SK-N-SH treated with all-trans-retinoic acid at 6 μM for 48 hours (cell line): Measurements from ENCODE around the gene KIF20A.
"Not testable (repeated sequence)": the region's sequence is repeated elsewhere in the genome, so short reads cannot be mapped to it uniquely, and the experiment has no call there.

Experiments used
- ATAC-seq: fragments of 200-7000 bp; cut with Tn5 transposase; 3 replicates; pipeline ENCODE4 v1.9.1; 2020; ENCODE audit warnings: mild to moderate bottlenecking, moderate library complexity
- ARNTL ChIP-seq: fragments of 450-650 bp; formaldehyde crosslinking; IDR thresholded peaks from 2 replicates; pipeline ENCODE4 v1.5.0; 2020; ENCODE audit warnings: low read depth, mild to moderate bottlenecking, moderate library complexity, borderline replicate concordance
- BACH2 ChIP-seq: fragments of 250-450 bp; sonication (Bioruptor Pico); IDR thresholded peaks from 2 replicates; pipeline ENCODE4 v1.9.0; 2021; ENCODE audit warnings: mild to moderate bottlenecking, borderline replicate concordance
- CSDC2 ChIP-seq: fragments of 250-450 bp; sonication (Bioruptor Pico); IDR thresholded peaks from 2 replicates; pipeline ENCODE4 v1.5.0; 2020; ENCODE audit warnings: mild to moderate bottlenecking, moderate library complexity
- CSRNP3 ChIP-seq: fragments of 250-450 bp; sonication (Bioruptor Pico); IDR thresholded peaks from 2 replicates; pipeline ENCODE4 v1.5.1; 2021; ENCODE audit warnings: mild to moderate bottlenecking, moderate library complexity
- GLIS3 ChIP-seq: fragments of 250-450 bp; sonication (Bioruptor Pico); IDR thresholded peaks from 2 replicates; pipeline ENCODE4 v1.5.0; 2020; ENCODE audit warnings: mild to moderate bottlenecking, moderate library complexity
- ISL1 ChIP-seq: fragments of 250-450 bp; sonication (Bioruptor Pico); IDR thresholded peaks from 2 replicates; pipeline ENCODE4 v2.1.2; 2022; ENCODE audit warnings: mild to moderate bottlenecking, moderate library complexity
- OSR1 ChIP-seq: fragments of 250-450 bp; sonication (Bioruptor Pico); IDR thresholded peaks from 2 replicates; pipeline ENCODE4 v1.8.0; 2022; ENCODE audit warnings: moderate library complexity, mild to moderate bottlenecking, inconsistent platforms
- PATZ1 ChIP-seq: fragments of 250-450 bp; sonication (Bioruptor Pico); IDR thresholded peaks from 2 replicates; pipeline ENCODE4 v1.8.0; 2020; ENCODE audit warnings: mild to moderate bottlenecking, moderate library complexity, borderline replicate concordance
- RARB ChIP-seq: fragments of 250-450 bp; sonication (Bioruptor Pico); IDR thresholded peaks from 2 replicates; pipeline ENCODE4 v1.8.0; 2021; ENCODE audit warnings: mild to moderate bottlenecking, moderate library complexity
- TOX ChIP-seq: fragments of 250-450 bp; sonication (Bioruptor Pico); IDR thresholded peaks from 2 replicates; pipeline ENCODE4 v1.8.0; 2021; ENCODE audit warnings: mild to moderate bottlenecking, moderate library complexity, borderline replicate concordance
- ZC3H10 ChIP-seq: fragments of 250-450 bp; sonication (Bioruptor Pico); IDR thresholded peaks from 2 replicates; pipeline ENCODE4 v1.5.1; 2021; ENCODE audit warnings: mild to moderate bottlenecking, moderate library complexity
- ZFP3 ChIP-seq: fragments of 250-450 bp; sonication (Bioruptor Pico); IDR thresholded peaks from 2 replicates; pipeline ENCODE4 v1.5.0; 2020; ENCODE audit warnings: mild to moderate bottlenecking, moderate library complexity
- ZFP30 ChIP-seq: fragments of 450-650 bp; formaldehyde crosslinking; IDR thresholded peaks from 2 replicates; pipeline ENCODE4 v1.5.0; 2022; ENCODE audit warnings: mild to moderate bottlenecking, moderate library complexity
- ZNF70 ChIP-seq: fragments of 450-650 bp; formaldehyde crosslinking; IDR thresholded peaks from 2 replicates; pipeline ENCODE4 v1.5.0; 2020; ENCODE audit warnings: mild to moderate bottlenecking, moderate library complexity
- TF ChIP-seq, protein P1 (sequence below): fragments of 250-450 bp; sonication (Bioruptor Pico); IDR thresholded peaks from 2 replicates; pipeline ENCODE4 v1.5.1; 2020; ENCODE audit warnings: low read depth, mild to moderate bottlenecking, moderate library complexity
- TF ChIP-seq, protein P2 (sequence below): fragments of 250-450 bp; sonication (Bioruptor Pico); IDR thresholded peaks from 2 replicates; pipeline ENCODE4 v1.5.0; 2020; ENCODE audit warnings: mild to moderate bottlenecking, moderate library complexity

Gene KIF20A

DNA sequence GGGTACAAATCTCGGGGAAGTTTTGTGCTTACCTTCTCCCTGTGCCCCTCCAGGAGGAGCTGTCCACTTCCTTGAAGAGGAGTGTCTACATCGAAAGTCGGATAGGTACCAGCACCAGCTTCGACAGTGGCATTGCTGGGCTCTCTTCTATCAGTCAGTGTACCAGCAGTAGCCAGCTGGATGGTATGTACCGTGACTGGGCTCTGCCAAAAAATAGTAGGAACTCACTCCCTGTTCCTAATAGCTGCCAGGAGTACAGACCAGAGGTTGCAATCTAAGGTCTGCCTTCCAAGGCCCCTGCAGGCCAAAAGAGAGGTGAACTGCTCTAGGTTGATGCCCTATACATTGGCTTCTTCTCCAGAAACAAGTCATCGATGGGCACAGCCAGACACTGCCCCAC, 3.9 kb downstream of the KIF20A start (continued):
- TF ChIP-seq CSRNP3 = no peak
- TF ChIP-seq, protein P1, sequence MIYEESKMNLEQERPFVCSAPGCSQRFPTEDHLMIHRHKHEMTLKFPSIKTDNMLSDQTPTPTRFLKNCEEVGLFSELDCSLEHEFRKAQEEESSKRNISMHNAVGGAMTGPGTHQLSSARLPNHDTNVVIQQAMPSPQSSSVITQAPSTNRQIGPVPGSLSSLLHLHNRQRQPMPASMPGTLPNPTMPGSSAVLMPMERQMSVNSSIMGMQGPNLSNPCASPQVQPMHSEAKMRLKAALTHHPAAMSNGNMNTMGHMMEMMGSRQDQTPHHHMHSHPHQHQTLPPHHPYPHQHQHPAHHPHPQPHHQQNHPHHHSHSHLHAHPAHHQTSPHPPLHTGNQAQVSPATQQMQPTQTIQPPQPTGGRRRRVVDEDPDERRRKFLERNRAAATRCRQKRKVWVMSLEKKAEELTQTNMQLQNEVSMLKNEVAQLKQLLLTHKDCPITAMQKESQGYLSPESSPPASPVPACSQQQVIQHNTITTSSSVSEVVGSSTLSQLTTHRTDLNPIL (CRISPR knock-in tag) = no peak
- no peak for TF ChIP-seq ZC3H10 (CRISPR knock-in tag)
- no peak for TF ChIP-seq PATZ1 (CRISPR knock-in tag)
- TF ChIP-seq RARB = no peak
- TF ChIP-seq ZFP30 (CRISPR knock-in tag) = no peak
- TF ChIP-seq BACH2 (CRISPR knock-in tag) = no peak
- TF ChIP-seq ZNF70 = no peak
- TF ChIP-seq, all 23 proteins: peak for 0

DNA sequence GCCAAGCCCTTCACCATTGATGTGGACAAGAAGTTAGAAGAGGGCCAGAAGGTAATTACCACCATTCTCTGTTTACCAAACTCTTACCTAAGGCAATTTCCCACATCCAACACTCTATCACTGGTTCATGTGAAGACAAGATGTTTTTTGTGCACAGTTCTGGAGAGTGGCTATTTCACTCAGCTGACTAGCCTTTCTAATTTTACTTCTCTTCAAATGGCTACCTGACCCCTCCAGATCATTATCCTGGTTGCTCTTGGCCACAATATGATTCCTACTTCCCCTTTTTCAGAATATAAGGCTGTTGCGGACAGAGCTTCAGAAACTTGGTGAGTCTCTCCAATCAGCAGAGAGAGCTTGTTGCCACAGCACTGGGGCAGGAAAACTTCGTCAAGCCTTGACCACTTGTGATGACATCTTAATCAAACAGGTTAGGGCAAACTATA, 7.1 kb downstream of the KIF20A start:
- TF ChIP-seq ZFP3 (CRISPR knock-in tag) = no peak
- no peak for TF ChIP-seq ZFP30 (CRISPR knock-in tag)
- no peak for TF ChIP-seq OSR1 (CRISPR knock-in tag)
- TF ChIP-seq, protein P1 (CRISPR knock-in tag) = no peak
- no peak for ATAC-seq

- TF ChIP-seq ISL1 (CRISPR knock-in tag) = no peak
- no peak for TF ChIP-seq CSRNP3
- TF ChIP-seq ZC3H10 (CRISPR knock-in tag) = no peak
- no peak for TF ChIP-seq ARNTL
- TF ChIP-seq OSR1 (CRISPR knock-in tag) = no peak
- TF ChIP-seq GLIS3 = no peak
- TF ChIP-seq CSDC2 = no peak
- ATAC-seq = no peak
Observed at GRCh38 chr5:138188626-138189025, 9.7 kb downstream of the KIF20A start.

DNA sequence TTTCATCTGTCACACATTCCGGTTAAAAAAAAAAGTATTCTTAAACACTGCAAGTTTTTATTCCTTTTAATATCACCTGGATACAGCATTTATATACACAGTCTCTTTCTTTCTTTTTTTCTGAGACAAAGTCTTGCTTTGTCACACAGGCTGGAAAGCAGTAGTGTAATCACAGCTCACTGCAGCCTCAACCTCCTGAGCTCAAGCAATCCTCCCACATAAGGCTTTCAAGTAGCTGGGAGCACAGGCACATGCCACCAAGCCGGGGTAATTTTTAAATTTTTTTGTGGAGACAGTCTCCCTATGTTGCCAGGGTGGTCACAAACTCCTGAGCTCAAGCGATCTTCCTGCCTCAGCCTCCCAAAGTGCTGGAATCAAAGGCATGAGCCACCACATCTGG, 13.9 kb downstream of the KIF20A start:
- TF ChIP-seq ZFP30 (CRISPR knock-in tag) = no peak
- TF ChIP-seq ZNF70 = no peak
- TF ChIP-seq, protein P2, sequence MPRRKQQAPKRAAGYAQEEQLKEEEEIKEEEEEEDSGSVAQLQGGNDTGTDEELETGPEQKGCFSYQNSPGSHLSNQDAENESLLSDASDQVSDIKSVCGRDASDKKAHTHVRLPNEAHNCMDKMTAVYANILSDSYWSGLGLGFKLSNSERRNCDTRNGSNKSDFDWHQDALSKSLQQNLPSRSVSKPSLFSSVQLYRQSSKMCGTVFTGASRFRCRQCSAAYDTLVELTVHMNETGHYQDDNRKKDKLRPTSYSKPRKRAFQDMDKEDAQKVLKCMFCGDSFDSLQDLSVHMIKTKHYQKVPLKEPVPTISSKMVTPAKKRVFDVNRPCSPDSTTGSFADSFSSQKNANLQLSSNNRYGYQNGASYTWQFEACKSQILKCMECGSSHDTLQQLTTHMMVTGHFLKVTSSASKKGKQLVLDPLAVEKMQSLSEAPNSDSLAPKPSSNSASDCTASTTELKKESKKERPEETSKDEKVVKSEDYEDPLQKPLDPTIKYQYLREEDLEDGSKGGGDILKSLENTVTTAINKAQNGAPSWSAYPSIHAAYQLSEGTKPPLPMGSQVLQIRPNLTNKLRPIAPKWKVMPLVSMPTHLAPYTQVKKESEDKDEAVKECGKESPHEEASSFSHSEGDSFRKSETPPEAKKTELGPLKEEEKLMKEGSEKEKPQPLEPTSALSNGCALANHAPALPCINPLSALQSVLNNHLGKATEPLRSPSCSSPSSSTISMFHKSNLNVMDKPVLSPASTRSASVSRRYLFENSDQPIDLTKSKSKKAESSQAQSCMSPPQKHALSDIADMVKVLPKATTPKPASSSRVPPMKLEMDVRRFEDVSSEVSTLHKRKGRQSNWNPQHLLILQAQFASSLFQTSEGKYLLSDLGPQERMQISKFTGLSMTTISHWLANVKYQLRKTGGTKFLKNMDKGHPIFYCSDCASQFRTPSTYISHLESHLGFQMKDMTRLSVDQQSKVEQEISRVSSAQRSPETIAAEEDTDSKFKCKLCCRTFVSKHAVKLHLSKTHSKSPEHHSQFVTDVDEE = no peak
- TF ChIP-seq TOX (CRISPR knock-in tag) = no peak
- TF ChIP-seq BACH2 (CRISPR knock-in tag) = no peak
- no peak for TF ChIP-seq OSR1 (CRISPR knock-in tag)
- no peak for TF ChIP-seq ZFP3 (CRISPR knock-in tag)
- ATAC-seq = no peak

GRCh38 chr5:138193859-138194258, 14.9 kb downstream of the KIF20A start:
- ATAC-seq = not testable (repeated sequence)
